Measurements from ENCODE around the gene NXPH2. TPM values are rescaled to one million over a fixed set of nuclear protein-coding genes. Genes with fewer than 3 reads are reported as not detected.

NXPH2 gene
- total RNA-seq, 2 donors from 2014 or later: 0.48 to 1.3 TPM

- Histone ChIP-seq H3K9me3 (no peaks in the 10 kb centered on the region), H3K27ac (peak overlapping the region in 1 of 2 donors; percentile 51), H3K4me3 (no peak overlapping the region), H3K4me1 (peaks cover 0 to 25% of the 10 kb centered on the region in 2 donors), H3K36me3 (no peaks in the 10 kb centered on the region), H3K27me3 (no peaks in the 10 kb centered on the region)
- no peak for TF ChIP-seq CTCF (IDR thresholded peaks at IDR 0.05)
- DNase-seq (ENCODE audit: low spot score): no peak
These were observed 72.7 kb downstream of the NXPH2 start for GRCh38 chr2:138707392-138708074.

- no peaks in the 10 kb centered on the region for H3K27me3 ChIP-seq
These were observed 76.9 kb downstream of the NXPH2 start for GRCh38 chr2:138703242-138703641.

DNA sequence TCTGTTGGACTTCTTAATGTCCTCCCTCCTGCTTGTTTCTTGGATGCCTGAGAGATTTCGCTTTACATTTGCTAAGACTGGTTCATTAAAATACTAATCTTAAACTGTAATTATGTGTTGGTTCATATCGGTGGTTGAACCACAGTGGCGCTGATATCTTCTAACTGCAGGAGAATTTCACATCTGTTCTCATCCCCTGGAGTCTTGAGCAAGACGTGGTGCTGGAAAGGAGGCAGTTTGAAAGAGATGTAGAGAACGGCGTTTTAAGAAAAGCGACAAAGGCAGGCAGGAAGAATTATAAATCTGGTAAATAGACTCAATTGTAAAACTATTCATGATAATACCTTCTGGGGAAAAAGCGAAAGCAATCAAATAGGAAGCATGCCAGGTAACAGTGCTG is 79.5 kb downstream of the NXPH2 start:
- Histone ChIP-seq H3K9me3 (no peaks in the 10 kb centered on the region), H3K36me3 (no peaks in the 10 kb centered on the region), H3K27ac (no peak overlapping the region), H3K4me3 (no peak overlapping the region), H3K4me1 (no peaks in the 10 kb centered on the region), H3K27me3 (no peaks in the 10 kb centered on the region)
- TF ChIP-seq CTCF (IDR thresholded peaks at IDR 0.05): no peak
- DNase-seq (ENCODE audit: low spot score): no peak

More at GRCh38 chr2:138703242-138703641, 76.9 kb downstream of the NXPH2 start:
- H3K4me3 ChIP-seq: no peak overlapping the region
- DNase-seq (ENCODE audit: low spot score): no peak
- H3K9me3 ChIP-seq: no peaks in the 10 kb centered on the region
- TF ChIP-seq CTCF (IDR thresholded peaks at IDR 0.05): no peak
- no peaks in the 10 kb centered on the region for H3K36me3 ChIP-seq
- no peak overlapping the region for H3K27ac ChIP-seq
- peaks cover 0 to 12% of the 10 kb centered on the region in 2 donors for H3K4me1 ChIP-seq

- DNase-seq (ENCODE audit: low spot score): no peak
- TF ChIP-seq CTCF (IDR thresholded peaks at IDR 0.05): no peak
These were observed 80.8 kb downstream of the NXPH2 start for GRCh38 chr2:138699421-138699820.

DNA sequence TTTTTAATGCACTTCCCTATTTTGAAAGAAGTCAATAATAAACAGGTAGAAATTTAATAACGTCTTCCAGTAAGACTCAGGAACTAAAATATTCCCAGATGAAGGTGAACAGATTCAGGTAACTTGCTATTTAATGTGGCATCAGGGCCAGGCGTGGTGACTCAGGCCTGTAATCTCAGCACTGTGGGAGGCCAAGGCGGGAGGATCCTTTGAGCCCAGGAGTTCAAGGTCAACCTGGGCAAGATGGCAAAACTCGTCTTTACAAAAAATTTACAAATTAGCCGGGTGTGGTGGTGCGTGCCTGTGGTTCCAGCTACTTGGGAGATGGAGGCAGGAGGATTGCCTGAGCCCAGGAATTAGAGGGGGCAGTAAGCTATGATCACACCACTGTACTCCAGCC is 81.8 kb downstream of the NXPH2 start:
- no peak overlapping the region for H3K4me3 ChIP-seq
- H3K27ac ChIP-seq: no peak overlapping the region
- no peak for DNase-seq (ENCODE audit: low spot score)
- H3K9me3 ChIP-seq: no peaks in the 10 kb centered on the region
- no peaks in the 10 kb centered on the region for H3K4me1 ChIP-seq
- H3K36me3 ChIP-seq: no peaks in the 10 kb centered on the region
- H3K27me3 ChIP-seq: no peaks in the 10 kb centered on the region
- no peak for TF ChIP-seq CTCF (IDR thresholded peaks at IDR 0.05)

More at GRCh38 chr2:138699421-138699820, 80.8 kb downstream of the NXPH2 start:
- Histone ChIP-seq H3K36me3 (no peaks in the 10 kb centered on the region), H3K27ac (no peak overlapping the region), H3K27me3 (no peaks in the 10 kb centered on the region), H3K9me3 (no peaks in the 10 kb centered on the region), H3K4me1 (no peaks in the 10 kb centered on the region), H3K4me3 (no peak overlapping the region)

- TF ChIP-seq CTCF (IDR thresholded peaks at IDR 0.05): no peak
- no peak for DNase-seq (ENCODE audit: low spot score)
- no peak overlapping the region for H3K4me3 ChIP-seq
- no peaks in the 10 kb centered on the region for H3K36me3 ChIP-seq
- no peaks in the 10 kb centered on the region for H3K27me3 ChIP-seq
- H3K4me1 ChIP-seq: no peaks in the 10 kb centered on the region
- no peak overlapping the region for H3K27ac ChIP-seq
- H3K9me3 ChIP-seq: no peaks in the 10 kb centered on the region
These were observed 88.5 kb downstream of the NXPH2 start for GRCh38 chr2:138691667-138692066.
